B cell (primary cell): ENCODE data around the gene ZNF689. TPM values are rescaled to one million over a fixed set of nuclear protein-coding genes. Genes with fewer than 3 reads are reported as not detected.

Source experiments
- ATAC-seq: fragments of 200-7000 bp; cut with Tn5 transposase; one replicate; pipeline ENCODE4 v1.10.0; 2021; ENCODE audit warnings: low read depth, mild to moderate bottlenecking, moderate number of reproducible peaks, moderate library complexity
- CTCF ChIA-PET: fragments of 350-600 bp; sonication (Branson Sonifier 250); formaldehyde crosslinking; loops from one replicate; lab custom pipeline; 2021; ENCODE audit warnings: antibody characterized with exemption, inconsistent platforms; lab: Charles Lee
- POLR2A ChIA-PET: fragments of 350-600 bp; sonication (Branson Sonifier 250); formaldehyde crosslinking; loops from one replicate; lab custom pipeline; 2021; ENCODE audit warnings: antibody characterized with exemption; lab: Charles Lee
- DNase-seq: peaks from one replicate; pipeline ENCODE4 v3.0.0; 2013
- H2AFZ ChIP-seq: 2 replicates; pipeline ENCODE4 v1.6.1; 2012; ENCODE audit warnings: mild to moderate bottlenecking, low read depth, low read length; ENCODE audit not compliant: insufficient read depth, poor library complexity, severe bottlenecking
- H3K27ac ChIP-seq, 2 donors: 1 replicate in 1 of 2; 2 replicates in 1 of 2; pipeline ENCODE4 v1.5.1; 2012 to 2013; ENCODE audit warnings: low read length in 2 of 2, mild to moderate bottlenecking in 2 of 2, moderate library complexity in 1 of 2
- H3K27me3 ChIP-seq, 4 experiments: fragments of 200-600 bp in 1 of 4; sonication (generic) in 1 of 4; replicated peaks in 1 of 4; 1 replicate in 2 of 4; 2 replicates in 2 of 4; pipeline versions ENCODE4 v1.6.1 to v1.7.0; 2013 to 2016; ENCODE audit warnings: low read length in 3 of 4, mild to moderate bottlenecking in 2 of 4, mixed read lengths in 1 of 4, moderate library complexity in 1 of 4; ENCODE audit not compliant: insufficient read depth in 4 of 4, control insufficient read depth in 3 of 4; ENCODE audit errors: control extremely low read depth in 1 of 4
- H3K36me3 ChIP-seq, 2 experiments: replicated peaks in 1 of 2; 1 replicate in 1 of 2; 2 replicates in 1 of 2; pipeline versions ENCODE4 v1.6.1 to v1.7.1; 2013; ENCODE audit warnings: low read length in 1 of 2; ENCODE audit not compliant: insufficient read depth in 2 of 2, control insufficient read depth in 1 of 2; ENCODE audit errors: control extremely low read depth in 1 of 2, extremely low read depth in 1 of 2
- H3K4me1 ChIP-seq, 2 donors: fragments of 200-600 bp in 1 of 2; sonication (generic) in 1 of 2; 1 replicate in 1 of 2; 2 replicates in 1 of 2; pipeline versions ENCODE4 v1.5.1 to v1.6.1; 2013 to 2017; ENCODE audit warnings: low read length in 2 of 2; ENCODE audit not compliant: control insufficient read depth in 2 of 2, insufficient read depth in 2 of 2
- H3K4me2 ChIP-seq: replicated peaks from 2 replicates; pipeline ENCODE3; 2012; ENCODE audit warnings: mild to moderate bottlenecking, low read depth, low read length; ENCODE audit not compliant: poor library complexity, severe bottlenecking
- H3K4me3 ChIP-seq, 5 experiments: fragments of 200-600 bp in 1 of 5; sonication (generic) in 1 of 5; 1 replicate in 3 of 5; 2 replicates in 2 of 5; pipeline versions ENCODE4 v1.5.1 to v1.7.0; 2011 to 2016; ENCODE audit warnings: low read length in 4 of 5, mild to moderate bottlenecking in 4 of 5, low read depth in 2 of 5, control low read depth in 1 of 5, moderate library complexity in 1 of 5; ENCODE audit not compliant: insufficient read depth in 1 of 5; ENCODE audit errors: control extremely low read depth in 1 of 5, extremely low read depth in 1 of 5
- H3K79me2 ChIP-seq: fragments of 200-600 bp; sonication (generic); one replicate; pipeline ENCODE4 v1.6.0; 2016; ENCODE audit warnings: low read length; ENCODE audit not compliant: control insufficient read depth, insufficient read depth
- H3K9ac ChIP-seq: fragments of 200-600 bp; sonication (generic); 2 replicates; pipeline ENCODE4 v1.6.1; 2017; ENCODE audit warnings: mild to moderate bottlenecking, low read length, moderate library complexity
- H3K9me3 ChIP-seq, 3 donors: one replicate each; pipeline versions ENCODE4 v1.6.1 to v1.7.1; 2013; ENCODE audit warnings: low read length in 2 of 3; ENCODE audit not compliant: control insufficient read depth in 2 of 3, insufficient read depth in 1 of 3; ENCODE audit errors: control extremely low read depth in 1 of 3
- H4K20me1 ChIP-seq: 2 replicates; pipeline ENCODE4 v1.6.0; 2012; ENCODE audit warnings: mild to moderate bottlenecking, low read length; ENCODE audit not compliant: insufficient read depth, control insufficient read depth, poor library complexity, severe bottlenecking
- H3K27ac Mint-ChIP-seq: one replicate; pipeline ENCODE4 v1.8.0; 2021; ENCODE audit warnings: mixed read lengths
- H3K27me3 Mint-ChIP-seq: one replicate; pipeline ENCODE4 v1.8.0; 2021; ENCODE audit warnings: mixed read lengths
- H3K4me1 Mint-ChIP-seq: one replicate; pipeline ENCODE4 v1.8.0; 2021; ENCODE audit warnings: mixed read lengths
- H3K4me3 Mint-ChIP-seq: one replicate; pipeline ENCODE4 v1.8.0; 2021; ENCODE audit warnings: mixed read lengths
- H3K9me3 Mint-ChIP-seq: one replicate; pipeline ENCODE4 v1.8.0; 2022; ENCODE audit warnings: mixed read lengths; ENCODE audit not compliant: insufficient read depth
- EZH2 ChIP-seq: IDR thresholded peaks from 2 replicates; pipeline ENCODE4 v1.6.1; 2012; ENCODE audit warnings: borderline replicate concordance, low read depth, mild to moderate bottlenecking, moderate library complexity, low read length; ENCODE audit not compliant: insufficient read depth, poor library complexity, severe bottlenecking
- WGBS: methylation state at CpG from one replicate; pipeline ENCODE4 v1.1.5; 2013; ENCODE audit warnings: missing lambda C conversion rate; ENCODE audit not compliant: insufficient coverage; 5-methylcytosine and 5-hydroxymethylcytosine counted together
- intact Hi-C: fragments of 100-400 bp; cut with micrococcal nuclease; formaldehyde crosslinking; loops from one replicate; pipeline ENCODE4 v1.10.0; 2022
- polyA plus RNA-seq: library from polyadenylated mRNA; depleted of rRNA; stranded (reverse); fragments of >200 nt; gene quantifications from 2 replicates; pipeline ENCODE4 v1.2.3, GENCODE V29; 2012
- total RNA-seq, 2 donors: library from RNA; stranded (reverse); fragments of 120-200 nt in 1 of 2; gene quantifications; 1 replicate in 1 of 2; 2 replicates in 1 of 2; pipeline versions ENCODE4 v1.2.3 to v1.2.4, GENCODE V29; 2013 to 2022
- TF ChIP-seq, protein P1 (sequence below): fragments of 200-600 bp; IDR thresholded peaks from one replicate; pipeline ENCODE4 v1.8.0; 2022; ENCODE audit warnings: antibody characterized with exemption, mild to moderate bottlenecking

ZNF689 gene
- total and polyA plus RNA-seq, 2 donors (not counting 1 experiment from before 2014, with no cell fraction given), result 8.1 to 12.4 TPM

DNA sequence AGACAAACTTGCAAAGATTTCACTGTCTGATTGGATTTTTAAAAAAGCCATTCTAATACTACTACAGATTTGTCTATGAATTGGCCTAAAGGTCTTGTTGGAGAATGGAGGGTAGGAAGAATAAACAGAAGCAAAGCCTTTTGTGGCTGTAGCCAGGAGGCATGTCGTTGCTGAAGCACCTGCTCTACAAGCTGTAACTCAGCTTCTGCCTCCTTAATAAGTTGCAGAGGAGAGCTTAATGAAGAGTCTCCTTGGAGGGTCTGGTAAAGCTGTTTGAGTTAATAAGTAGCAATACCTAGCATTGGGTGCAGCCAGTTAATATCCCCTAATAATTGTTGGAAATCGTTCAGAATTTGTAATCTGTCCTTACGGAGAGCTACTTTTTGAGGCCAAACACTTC is 10.0 kb upstream of the ZNF689 start:
- intact Hi-C loops, result no loop called here
- Histone ChIP-seq H3K4me2 (no peak overlapping the region), H3K36me3 (no peaks in the 10 kb centered on the region), H2AFZ (no peak overlapping the region), H3K27ac (no peak overlapping the region), H3K9me3 (peaks cover 0 to 3% (median 0%) of the 10 kb centered on the region in 3 donors), H3K9ac (no peak overlapping the region), H3K79me2 (no peaks in the 10 kb centered on the region), H3K27me3 (no peaks in the 10 kb centered on the region), H3K4me3 (no peak overlapping the region), H3K4me1 (no peaks in the 10 kb centered on the region), H4K20me1 (no peaks in the 10 kb centered on the region)
- Mint-ChIP-seq H3K4me1 (no peaks in the 10 kb centered on the region), H3K4me3 (no peak overlapping the region), H3K27me3 (peaks cover 21% of the 10 kb centered on the region), H3K9me3 (no peaks in the 10 kb centered on the region), H3K27ac (no peak overlapping the region)
- ATAC-seq, result no peak
- no CpG with 5 or more reads among the region's 3 CpGs for WGBS
- DNase-seq, result no peak
- ChIA-PET POLR2A (no interaction called here), CTCF (interaction anchor here (1.0 to 2.3 kb wide), 4 partner anchors 9 to 22 kb away, joined by 3 to 10 read pairs (median 4); partner anchors contain the start of gene ZNF689)
- TF ChIP-seq, protein P1, sequence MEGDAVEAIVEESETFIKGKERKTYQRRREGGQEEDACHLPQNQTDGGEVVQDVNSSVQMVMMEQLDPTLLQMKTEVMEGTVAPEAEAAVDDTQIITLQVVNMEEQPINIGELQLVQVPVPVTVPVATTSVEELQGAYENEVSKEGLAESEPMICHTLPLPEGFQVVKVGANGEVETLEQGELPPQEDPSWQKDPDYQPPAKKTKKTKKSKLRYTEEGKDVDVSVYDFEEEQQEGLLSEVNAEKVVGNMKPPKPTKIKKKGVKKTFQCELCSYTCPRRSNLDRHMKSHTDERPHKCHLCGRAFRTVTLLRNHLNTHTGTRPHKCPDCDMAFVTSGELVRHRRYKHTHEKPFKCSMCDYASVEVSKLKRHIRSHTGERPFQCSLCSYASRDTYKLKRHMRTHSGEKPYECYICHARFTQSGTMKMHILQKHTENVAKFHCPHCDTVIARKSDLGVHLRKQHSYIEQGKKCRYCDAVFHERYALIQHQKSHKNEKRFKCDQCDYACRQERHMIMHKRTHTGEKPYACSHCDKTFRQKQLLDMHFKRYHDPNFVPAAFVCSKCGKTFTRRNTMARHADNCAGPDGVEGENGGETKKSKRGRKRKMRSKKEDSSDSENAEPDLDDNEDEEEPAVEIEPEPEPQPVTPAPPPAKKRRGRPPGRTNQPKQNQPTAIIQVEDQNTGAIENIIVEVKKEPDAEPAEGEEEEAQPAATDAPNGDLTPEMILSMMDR, result no peak
- no peak for TF ChIP-seq EZH2

GRCh38 chr16:30619638-30620037 is 9.4 kb upstream of the ZNF689 start:
- Mint-ChIP-seq H3K4me1 (no peaks in the 10 kb centered on the region), H3K9me3 (no peaks in the 10 kb centered on the region), H3K27ac (no peak overlapping the region), H3K27me3 (peaks cover 21% of the 10 kb centered on the region), H3K4me3 (no peak overlapping the region)
- Histone ChIP-seq H2AFZ (no peak overlapping the region), H3K9ac (no peak overlapping the region), H4K20me1 (no peaks in the 10 kb centered on the region), H3K79me2 (no peaks in the 10 kb centered on the region), H3K27me3 (no peaks in the 10 kb centered on the region), H3K4me1 (no peaks in the 10 kb centered on the region), H3K9me3 (peaks cover 0 to 3% (median 0%) of the 10 kb centered on the region in 3 donors), H3K36me3 (no peaks in the 10 kb centered on the region), H3K4me3 (no peak overlapping the region), H3K4me2 (no peak overlapping the region), H3K27ac (no peak overlapping the region)
- intact Hi-C loops, result no loop called here
- TF ChIP-seq, protein P1, result no peak
- no peak for TF ChIP-seq EZH2
- no peak for ATAC-seq
- DNase-seq, result no peak
- 79% methylated on average over 4 of the region's 5 CpGs for WGBS
- CTCF ChIA-PET, result interaction anchor here (0.8 to 2.3 kb wide), 5 partner anchors 10 to 202 kb away, joined by 3 to 10 read pairs (median 3); partner anchors contain the start of gene DCTPP1
- POLR2A ChIA-PET, result no interaction called here
